Mesenteric fat pad (tissue), 1 donor: ENCODE results near the gene OR6B2. TPM values are rescaled to one million over a fixed set of nuclear protein-coding genes. Genes with fewer than 3 reads are reported as not detected.

Experiments
- DNase-seq: peaks from one replicate; pipeline ENCODE4 v3.0.0-alpha.2; 2020; ENCODE audit warnings: low spot score
- total RNA-seq: library from RNA; stranded (reverse); fragmentation: NEBNext Ultra II Directional; extraction: Animal tissue kit (Norgen Biotek cat#: 25700); gene quantifications from one replicate; pipeline ENCODE4 v1.2.1, GENCODE V29; 2021
- donor health status: DM: yes; HTN: yes; CAD: no.

Gene OR6B2
- total RNA-seq, 1 donor from 2014 or later = not detected

- DNase-seq = no peak
These were observed 47.0 kb downstream of the OR6B2 start for GRCh38 chr2:239983004-239983778.

Other genes with a start within 250 kb of the OR6B2 start
- 96.8 TPM for gene NDUFA10, start 5.1 kb downstream of the OR6B2 start, total RNA-seq
- gene OR6B3, start 23.1 kb upstream of the OR6B2 start, total RNA-seq = not detected
- gene COPS9, start 105.9 kb upstream of the OR6B2 start, total RNA-seq = 118 TPM
- gene OTOS, start 110.2 kb upstream of the OR6B2 start, total RNA-seq = not detected